GM21737 (cell line): ENCODE data around the gene KCNAB1.
A peak's percentile ranks its signal among the peaks of the same experiment; 100 is the strongest.

ENCODE experiments used
- ATAC-seq: cut with Tn5 transposase; IDR thresholded peaks from one replicate; pipeline ENCODE4 v1.9.1; 2021; ENCODE audit warnings: mild to moderate bottlenecking, moderate library complexity; ENCODE audit not compliant: unreplicated experiment

Gene KCNAB1

DNA sequence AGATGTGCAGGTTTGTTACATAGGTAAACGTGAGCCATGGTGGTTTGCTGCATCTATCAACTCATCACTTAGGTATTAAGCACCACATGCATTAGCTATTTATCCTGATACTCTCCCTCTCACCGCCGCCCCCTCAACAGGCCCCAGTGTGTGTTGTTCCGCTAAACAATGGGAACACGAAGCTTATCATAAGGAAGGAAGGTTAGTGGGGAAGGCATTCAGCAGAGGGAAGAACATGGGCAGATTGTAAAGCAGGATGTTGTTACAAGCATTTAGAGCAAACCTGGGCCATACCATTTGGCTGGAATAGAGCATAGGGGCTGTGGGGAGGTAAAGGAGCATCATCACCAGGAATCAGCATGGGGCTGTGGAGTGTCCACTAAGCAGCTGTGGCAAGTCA, 322.7 kb downstream of the KCNAB1 start:
- ATAC-seq: no peak

DNA sequence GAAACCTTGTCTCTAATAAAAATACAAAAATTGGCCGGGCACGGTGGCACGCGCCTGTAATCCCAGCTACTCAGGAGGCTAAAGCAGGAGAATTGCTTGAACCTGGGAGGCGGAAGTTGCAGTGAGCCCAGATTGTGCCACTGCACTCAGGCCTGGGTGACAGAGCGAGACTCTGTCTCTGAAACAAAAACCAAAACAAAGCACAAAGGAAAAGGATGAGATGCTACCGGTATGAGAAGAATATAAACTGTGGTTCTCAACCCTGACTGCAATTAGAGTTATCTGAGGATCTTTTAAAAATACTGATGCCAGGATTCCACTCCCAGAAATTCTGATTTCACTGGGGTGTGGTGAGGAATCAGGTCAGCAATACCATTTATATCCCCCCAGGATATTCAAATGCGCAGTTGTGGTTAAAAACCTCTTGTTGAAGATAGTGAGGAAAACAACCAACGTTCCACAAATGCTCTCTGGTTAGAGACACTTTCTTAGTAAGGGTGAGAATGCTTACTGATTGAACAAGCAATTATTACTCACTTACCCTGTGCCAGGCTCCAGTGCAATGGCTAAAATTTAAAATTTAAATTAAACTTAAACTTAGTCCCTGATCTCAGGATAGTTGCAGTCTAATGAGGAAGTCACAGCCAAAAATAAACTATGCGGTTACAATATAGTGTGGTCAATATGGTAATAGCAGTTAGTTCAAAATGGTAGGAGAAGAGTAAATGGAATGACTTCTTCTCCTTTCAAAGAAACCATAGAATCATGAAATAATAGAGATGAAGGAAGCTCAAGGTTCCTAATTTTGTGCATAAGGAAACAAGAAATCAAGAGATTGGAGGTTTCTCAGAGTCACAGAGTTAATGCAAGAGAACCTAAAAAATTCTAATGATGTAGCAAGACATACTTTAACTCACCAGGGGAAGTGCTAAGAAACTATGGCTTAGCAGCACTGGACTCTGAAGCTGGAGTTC, 325.0 kb downstream of the KCNAB1 start:
- ATAC-seq: no peak

DNA sequence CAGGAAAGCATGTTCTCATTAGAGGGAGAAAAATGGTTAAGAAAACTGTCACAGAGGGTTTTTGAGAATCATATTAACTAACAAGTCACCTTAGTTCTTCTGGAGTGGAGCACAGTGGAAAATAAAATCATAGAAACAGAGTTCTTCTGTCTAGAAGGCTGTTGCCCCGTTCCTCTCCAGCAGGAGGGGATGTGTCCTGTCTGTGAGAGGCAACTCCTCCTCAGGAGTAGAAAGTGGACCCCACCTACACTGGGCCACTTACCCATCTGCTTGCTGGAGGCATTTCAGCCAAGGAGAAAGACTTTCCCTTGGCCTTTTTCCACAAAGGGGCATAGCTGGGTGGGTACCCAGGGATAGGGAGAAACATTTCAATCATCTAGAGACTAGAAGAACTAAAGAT, 327.9 kb downstream of the KCNAB1 start:
- ATAC-seq: no peak

DNA sequence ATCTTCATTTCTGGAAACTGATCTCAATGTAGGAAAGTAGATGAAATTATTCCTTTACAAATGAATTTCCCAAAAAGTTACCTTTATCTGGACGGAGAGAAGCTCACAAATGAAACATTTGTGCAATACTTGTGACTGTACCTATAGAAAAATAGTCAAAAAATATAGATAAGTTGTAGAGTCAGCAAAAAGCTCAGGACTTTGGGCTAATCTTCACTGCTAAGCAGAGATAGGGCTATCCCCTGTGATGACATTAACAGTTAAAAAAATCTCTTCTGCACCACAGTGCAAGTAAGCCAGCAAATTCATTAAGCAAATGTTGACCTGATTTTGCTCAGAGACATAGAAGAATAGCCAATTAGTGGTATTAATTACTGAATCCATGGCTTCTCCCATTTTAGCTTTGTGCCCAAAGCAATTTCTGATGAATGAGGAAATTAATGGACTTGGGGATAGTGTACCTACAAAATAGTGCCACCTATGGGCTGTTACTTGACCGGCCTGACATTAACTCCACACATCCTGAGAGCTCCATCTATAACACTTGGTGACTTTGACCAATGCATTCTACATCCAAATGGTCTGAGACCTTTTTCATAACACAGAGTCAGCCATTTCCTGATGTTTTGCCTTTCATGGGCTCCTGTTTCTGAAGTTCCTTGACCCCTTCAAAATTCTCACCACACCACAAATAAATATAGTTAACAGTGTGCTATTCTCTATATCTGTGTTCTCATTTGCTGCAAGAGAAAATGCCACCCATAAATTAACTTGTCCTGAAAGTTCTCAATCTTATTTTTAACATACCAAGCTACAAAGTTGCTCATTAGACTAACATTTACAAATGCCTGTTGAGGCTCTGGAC, 329.6 kb downstream of the KCNAB1 start:
- ATAC-seq: no peak

DNA sequence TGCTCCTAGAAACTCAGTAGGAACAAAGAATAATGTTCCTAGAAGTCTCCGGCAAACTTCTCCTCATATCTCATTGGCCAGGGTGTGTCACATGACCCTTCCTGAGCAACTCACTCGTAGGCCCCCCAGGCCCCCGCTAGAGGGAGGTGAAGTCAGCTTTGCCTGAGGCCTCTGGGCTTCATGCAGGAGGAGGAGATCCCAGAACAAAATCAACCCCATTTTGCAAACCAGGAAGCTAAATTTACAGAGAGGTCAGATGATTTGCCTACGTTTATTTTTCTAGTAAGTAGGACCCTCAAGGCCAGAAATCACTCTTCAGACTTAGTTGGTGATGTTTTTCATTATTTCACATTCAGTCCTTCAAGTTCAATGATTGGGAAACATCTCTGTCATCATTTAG, 335.5 kb downstream of the KCNAB1 start:
- ATAC-seq: no peak

DNA sequence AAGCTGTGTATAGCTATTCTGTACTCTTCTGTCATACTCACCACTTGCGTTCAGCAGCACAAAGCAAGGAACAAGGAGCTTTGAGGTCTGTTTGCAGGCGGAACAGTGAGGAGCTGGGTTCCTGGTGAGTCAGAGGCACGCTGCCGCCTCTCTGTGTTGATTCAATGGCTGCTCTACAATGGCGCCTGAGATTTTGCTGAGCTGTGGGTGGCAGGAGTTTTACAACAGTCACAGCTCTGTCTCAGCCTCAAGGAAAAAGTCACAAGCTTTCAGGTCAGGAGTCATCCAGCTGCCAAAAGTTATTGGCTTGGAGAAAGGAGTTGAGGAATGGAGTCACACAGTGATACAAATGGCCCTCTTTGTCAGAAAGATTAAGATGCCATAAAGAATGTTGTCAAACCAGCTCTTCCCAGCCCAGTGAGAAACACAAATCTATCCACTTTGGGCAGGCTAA, 336.4 kb downstream of the KCNAB1 start:
- ATAC-seq: no peak

DNA sequence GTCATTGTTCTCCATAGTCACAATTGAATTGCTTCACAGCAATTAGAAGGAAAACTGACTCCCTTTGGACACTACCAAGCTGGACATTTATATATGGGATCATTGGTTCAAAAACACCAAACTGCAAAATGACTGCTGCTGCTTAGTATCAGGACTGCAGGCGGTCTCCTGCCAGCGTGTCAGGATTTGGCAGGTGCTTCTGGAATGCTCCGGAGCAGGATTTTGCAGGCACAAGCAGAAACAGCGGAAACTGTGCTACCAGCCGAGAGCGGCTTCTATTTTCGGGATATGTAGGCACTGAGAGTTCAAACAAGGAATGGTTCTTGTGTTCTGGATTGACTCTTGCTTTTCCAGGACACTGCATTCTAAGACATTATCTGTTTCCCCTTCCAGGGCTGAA, 339.1 kb downstream of the KCNAB1 start:
- no peak for ATAC-seq

DNA sequence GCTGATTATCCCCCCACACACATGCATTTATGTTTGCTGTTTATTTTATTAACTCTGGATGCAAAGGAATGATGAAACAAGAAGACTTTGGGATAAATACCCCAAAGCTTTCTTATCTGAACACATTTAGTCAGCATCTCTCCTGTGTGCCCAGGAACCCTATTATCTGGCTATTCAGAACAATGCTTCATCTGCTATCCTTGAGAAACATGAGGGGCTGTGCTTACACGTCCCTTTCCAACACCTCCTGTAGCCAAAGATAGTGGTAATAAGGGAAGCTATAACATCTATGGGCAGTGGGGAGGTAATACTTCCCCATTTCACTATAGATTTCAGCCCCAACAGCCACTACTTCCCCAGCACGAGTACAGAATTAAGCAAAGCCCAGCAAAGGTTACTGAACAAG, 339.8 kb downstream of the KCNAB1 start:
- ATAC-seq: peak; percentile 69

DNA sequence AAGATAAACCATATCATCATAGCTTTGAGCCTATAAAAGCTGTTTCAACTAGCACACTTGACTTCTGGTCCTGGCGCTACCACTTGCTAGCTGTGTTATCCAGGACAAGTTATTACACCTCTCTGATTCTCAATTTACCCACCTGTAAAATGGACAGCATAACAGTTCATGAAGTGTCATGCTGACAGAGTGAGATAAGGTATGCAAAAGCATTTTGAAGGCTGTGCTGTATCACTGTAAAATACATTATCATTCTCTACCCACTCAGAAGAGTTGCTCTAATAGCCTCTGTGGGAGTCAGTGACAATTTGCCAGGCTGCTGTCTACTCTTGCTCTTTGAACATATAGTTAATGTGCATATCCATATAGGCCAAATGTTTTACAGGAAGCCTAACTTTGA, 341.5 kb downstream of the KCNAB1 start:
- ATAC-seq: no peak

DNA sequence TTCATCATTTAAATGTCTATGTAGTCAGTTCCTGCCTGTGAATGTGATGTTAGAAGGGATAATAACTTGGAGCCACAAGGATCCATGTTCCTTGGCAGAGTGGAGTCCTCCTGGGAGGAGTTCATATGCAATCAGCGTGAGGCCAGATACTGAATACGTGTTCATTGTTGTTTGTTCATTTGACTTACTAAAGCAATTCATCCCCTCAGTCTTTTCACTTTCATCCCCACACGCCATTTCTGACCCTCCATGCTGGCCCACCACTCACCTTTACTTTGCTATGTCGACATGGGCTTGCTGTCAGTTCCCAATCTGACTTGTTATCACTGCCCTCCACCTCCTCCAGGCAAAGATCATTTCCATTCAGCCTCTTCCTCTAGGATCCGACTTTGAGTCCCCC, 342.7 kb downstream of the KCNAB1 start:
- ATAC-seq: no peak

DNA sequence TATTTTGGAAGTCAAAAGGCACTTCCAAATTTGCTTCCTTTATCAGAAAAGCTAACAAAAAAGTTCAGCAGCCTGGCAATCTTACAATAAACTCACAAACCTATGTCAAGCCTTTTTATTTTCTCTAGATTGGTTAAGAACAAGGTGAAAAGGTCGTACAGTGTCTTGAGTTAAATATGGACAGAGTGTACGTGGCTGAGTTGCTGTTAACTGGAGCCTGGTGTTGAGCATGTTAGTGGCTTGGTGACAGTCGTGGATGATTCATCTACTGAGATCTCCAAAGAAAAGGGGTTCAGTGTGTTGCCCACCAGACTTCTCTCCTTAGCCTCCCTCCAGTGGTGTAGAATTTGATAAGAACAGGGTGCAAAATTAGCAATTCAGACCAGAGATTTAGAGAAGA, 344.8 kb downstream of the KCNAB1 start:
- no peak for ATAC-seq

DNA sequence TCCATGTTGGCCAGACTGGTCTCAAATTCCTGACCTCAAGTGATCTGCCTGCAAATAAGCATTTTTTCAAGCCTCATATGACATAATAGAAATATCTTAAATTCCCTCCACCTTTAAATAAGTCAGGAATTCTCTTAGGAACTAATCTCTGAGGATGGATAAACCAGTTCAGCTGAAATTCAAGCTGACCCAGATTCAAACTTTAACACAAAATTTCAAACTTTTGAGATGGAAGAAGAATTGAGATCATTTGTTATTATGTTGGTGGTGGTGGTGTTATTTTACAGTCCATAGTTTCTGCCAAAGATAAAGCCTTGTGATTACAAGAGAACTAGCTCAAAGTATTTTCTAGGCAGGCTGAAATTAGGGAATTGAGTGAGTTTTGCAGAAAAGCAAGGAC, 349.1 kb downstream of the KCNAB1 start:
- no peak for ATAC-seq

DNA sequence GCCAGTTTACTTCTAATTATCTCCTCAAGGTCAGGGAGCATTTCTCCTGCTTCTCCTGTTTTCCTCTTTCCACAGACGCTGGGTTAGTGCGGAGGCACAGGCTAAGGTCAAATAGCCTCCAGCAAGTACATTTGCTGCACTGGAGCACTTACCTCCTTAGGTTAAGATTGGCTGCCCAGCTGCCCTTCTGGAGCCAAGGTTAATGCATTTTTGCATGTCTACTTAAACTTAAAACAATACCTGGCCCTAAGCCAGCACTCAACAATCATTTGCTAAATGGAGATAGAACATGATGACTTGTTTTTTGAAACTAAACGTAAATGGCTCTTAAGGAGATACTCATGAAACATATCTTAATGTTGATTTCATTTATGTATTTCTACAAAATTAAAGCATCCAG, 351.1 kb downstream of the KCNAB1 start:
- ATAC-seq: no peak

DNA sequence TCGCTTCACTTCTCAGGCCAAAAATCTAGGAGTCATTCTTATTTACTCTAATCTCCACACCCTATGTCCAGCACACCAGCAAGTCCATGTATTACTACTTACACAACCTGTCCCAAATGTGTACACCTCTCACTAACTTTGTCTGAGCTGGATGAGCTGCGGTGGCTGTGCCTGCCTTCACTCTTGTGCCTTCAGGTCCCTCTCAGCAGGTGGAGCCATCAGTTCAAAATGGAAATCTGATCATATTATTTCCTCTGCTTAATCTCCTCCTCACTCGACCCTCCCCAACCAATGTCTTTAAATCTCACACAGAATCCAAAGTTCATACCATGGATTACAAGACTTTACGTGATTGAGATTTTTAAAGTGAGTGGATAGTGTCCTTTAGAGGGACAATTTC, 351.8 kb downstream of the KCNAB1 start:
- ATAC-seq: no peak

DNA sequence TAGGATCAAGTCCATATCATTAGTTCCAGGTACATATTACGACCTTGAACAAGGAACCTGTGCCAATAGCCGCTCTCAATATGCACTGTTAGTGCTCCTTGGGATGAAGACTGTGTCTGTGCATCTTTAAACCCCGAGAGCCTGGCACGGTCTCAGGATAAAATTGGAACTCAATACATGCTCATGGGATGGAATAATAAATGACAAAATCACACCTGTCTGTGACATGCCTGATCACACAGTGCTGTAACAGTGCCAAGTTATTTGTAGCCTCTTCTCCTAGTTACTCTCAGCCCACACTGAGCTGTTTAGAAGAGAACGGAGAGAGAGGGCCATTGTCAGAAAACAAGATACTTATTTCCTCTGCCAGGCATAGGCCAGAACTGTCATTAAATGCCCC, 352.3 kb downstream of the KCNAB1 start:
- no peak for ATAC-seq

DNA sequence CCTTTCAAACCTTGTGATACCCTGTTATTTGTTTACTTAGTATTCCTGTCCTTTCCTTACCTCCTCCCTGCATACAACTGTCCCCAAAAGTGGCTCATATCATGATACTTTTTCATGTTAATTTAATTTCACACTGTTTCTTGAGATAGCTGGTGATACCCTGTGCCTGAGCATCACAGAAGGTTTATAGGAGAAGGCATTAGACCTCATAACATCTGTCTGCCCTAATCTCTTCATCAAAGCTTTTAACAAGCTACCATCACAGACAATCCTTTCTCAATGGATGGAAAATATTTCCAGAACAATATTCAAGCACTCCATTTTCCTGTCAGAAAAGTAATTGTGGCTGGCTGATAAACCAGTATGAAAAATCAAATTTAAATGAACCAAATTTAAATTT, 353.0 kb downstream of the KCNAB1 start:
- ATAC-seq: no peak

DNA sequence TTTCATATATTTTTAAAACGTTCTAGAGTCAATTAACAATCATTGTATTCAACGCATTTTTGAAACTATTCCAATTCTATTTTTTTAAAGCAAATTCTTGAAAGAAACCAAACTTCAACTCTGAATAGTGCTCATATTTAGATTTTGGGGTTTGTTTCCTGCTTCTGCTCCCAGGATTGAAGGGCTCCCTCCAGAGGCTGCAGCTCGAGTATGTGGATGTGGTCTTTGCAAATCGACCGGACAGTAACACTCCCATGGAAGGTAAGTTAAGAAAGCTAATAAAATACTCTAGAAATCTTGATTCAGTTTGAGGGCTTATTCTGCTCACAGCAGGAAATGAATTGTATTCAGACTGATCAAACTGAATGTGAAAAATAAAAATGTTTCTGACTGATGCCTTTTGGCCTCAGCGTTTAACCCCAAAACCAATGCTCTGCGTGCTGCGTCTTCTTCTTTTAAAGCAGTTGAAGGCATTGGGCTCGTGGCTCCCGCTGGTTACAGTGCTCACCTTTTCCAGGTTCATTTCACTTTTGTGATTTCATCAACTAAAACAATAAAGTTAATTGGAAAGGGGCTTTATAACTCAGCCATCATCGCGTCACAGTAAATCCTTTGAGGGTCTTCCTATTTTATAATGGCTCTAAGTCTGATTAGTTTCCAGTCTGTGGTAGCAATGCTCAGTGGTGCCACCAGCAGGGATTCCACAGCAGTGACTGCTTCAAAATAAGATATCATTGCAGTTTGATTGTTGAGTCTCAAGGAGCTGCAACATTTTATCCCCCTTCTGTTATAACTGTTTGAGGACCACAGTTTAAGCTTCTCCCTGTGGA, 354.4 kb downstream of the KCNAB1 start:
- no peak for ATAC-seq

DNA sequence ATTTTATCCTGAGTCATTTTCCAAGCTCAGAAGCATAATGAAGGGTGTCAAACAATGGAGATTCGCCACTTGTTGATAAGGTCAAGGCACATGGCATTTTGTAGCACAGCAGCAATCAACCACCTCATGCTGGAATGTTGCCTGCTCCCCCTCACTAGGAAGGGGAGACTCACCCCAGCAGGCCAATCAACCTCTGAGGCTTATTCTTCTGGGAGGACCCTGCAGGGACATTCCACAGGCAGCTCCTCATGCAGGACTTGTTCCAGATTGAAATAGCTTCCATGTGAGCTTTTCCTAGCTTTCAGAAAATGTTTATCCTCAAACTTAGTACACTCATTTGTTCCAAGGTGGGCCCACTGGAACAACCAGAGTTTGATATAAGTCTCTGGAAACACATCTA, 356.9 kb downstream of the KCNAB1 start:
- ATAC-seq: no peak

DNA sequence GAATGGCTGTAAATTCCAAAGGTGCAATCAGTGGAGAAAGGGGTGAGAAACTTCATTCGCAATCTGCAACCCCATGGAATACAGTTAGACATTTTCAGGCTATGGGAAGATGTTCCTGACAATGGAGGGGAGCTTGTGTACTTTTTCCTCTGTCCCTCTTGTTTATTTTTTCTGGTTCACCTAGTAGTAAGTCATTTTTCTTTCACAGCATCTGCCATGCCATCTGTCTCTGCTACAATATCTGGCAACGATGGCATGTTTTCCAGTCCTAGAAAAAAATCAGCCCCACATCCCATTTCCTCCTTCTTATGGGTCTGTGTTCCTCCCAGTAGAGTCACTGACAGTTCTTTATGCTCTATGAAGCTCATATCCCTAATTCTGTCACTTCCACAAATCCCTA, 358.5 kb downstream of the KCNAB1 start:
- ATAC-seq: no peak

DNA sequence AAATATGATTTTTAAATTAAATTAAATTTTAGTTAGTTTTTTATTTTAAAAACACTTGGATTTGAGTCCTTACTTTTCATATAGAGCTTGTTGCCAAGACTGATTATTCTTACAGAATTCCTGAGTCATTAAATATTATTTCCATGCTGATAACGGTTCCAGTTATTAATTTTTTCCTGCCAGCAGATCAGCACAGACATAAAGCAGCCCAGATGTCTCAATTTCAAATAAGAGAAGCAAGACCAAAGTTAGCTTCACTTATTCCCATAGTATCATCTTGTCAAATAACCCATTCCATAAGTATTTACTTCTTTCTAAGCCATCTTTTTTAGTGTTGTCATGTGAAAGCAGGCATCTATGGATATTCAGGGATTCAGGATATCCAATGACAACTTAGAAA, 359.2 kb downstream of the KCNAB1 start:
- no peak for ATAC-seq

DNA sequence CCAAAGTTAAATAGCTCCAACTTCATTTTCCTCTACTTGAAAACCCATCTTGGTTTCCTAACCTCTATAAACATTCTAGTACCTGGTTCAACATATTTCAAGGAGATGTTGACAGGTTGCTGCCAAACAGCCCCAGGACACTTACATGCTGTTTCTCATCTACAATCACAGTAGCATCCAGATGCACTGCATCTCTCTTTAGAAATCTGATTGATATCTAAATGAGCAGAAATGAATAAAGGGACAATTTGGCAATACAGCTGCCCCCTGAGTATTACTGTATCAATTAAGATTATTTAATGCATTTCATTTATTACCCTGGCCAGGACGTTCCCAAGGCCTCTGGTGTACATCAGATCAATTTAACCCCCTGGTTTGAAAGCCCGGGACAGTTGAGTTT, 360.6 kb downstream of the KCNAB1 start:
- ATAC-seq: no peak
